Esophagus muscularis mucosa (tissue), 4 donors: Measurements from ENCODE around the gene TYW3.

Experiments used
- EP300 ChIP-seq: sonication (generic); formaldehyde crosslinking; IDR thresholded peaks from one replicate; pipeline ENCODE4 v1.6.1; 2017; ENCODE audit warnings: antibody characterized with exemption
- POLR2A ChIP-seq: fragments of 450-650 bp; IDR thresholded peaks from one replicate; pipeline ENCODE4 v1.6.1; 2017; ENCODE audit warnings: antibody characterized with exemption, moderate library complexity, mild to moderate bottlenecking, low read depth
- POLR2AphosphoS5 ChIP-seq, 2 donors: sonication (generic); formaldehyde crosslinking; IDR thresholded peaks; one replicate each; pipeline ENCODE4 v1.6.1; 2017; ENCODE audit warnings: antibody characterized with exemption in 2 of 2
- TF ChIP-seq, protein P1 (sequence below), 3 experiments: fragments of 200-600 bp in 2 of 3; fragments of 450-650 bp in 1 of 3; sonication (generic) in 2 of 3; IDR thresholded peaks; one replicate each; pipeline ENCODE4 v1.5.1; 2017 to 2019; ENCODE audit warnings: antibody characterized with exemption in 3 of 3, mild to moderate bottlenecking in 2 of 3, moderate library complexity in 1 of 3

- TF ChIP-seq POLR2A = no peak
- TF ChIP-seq, protein P1, sequence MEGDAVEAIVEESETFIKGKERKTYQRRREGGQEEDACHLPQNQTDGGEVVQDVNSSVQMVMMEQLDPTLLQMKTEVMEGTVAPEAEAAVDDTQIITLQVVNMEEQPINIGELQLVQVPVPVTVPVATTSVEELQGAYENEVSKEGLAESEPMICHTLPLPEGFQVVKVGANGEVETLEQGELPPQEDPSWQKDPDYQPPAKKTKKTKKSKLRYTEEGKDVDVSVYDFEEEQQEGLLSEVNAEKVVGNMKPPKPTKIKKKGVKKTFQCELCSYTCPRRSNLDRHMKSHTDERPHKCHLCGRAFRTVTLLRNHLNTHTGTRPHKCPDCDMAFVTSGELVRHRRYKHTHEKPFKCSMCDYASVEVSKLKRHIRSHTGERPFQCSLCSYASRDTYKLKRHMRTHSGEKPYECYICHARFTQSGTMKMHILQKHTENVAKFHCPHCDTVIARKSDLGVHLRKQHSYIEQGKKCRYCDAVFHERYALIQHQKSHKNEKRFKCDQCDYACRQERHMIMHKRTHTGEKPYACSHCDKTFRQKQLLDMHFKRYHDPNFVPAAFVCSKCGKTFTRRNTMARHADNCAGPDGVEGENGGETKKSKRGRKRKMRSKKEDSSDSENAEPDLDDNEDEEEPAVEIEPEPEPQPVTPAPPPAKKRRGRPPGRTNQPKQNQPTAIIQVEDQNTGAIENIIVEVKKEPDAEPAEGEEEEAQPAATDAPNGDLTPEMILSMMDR (IDR thresholded peaks at IDR 0.05) = no peak
- no peak for TF ChIP-seq EP300
- TF ChIP-seq POLR2AphosphoS5 (IDR thresholded peaks at IDR 0.05) = no peak
These were observed 66.2 kb downstream of the TYW3 start for GRCh38 chr1:74799119-74799657.
